NCI-H526 treated with DMSO at 0.1 percent for 48 hours (cell line): ENCODE measurements around the gene RAB38.

Experiments used
- DNase-seq: peaks from one replicate; lab custom pipeline; 2025; lab: John Stamatoyannopoulos, UW

Gene RAB38

DNA sequence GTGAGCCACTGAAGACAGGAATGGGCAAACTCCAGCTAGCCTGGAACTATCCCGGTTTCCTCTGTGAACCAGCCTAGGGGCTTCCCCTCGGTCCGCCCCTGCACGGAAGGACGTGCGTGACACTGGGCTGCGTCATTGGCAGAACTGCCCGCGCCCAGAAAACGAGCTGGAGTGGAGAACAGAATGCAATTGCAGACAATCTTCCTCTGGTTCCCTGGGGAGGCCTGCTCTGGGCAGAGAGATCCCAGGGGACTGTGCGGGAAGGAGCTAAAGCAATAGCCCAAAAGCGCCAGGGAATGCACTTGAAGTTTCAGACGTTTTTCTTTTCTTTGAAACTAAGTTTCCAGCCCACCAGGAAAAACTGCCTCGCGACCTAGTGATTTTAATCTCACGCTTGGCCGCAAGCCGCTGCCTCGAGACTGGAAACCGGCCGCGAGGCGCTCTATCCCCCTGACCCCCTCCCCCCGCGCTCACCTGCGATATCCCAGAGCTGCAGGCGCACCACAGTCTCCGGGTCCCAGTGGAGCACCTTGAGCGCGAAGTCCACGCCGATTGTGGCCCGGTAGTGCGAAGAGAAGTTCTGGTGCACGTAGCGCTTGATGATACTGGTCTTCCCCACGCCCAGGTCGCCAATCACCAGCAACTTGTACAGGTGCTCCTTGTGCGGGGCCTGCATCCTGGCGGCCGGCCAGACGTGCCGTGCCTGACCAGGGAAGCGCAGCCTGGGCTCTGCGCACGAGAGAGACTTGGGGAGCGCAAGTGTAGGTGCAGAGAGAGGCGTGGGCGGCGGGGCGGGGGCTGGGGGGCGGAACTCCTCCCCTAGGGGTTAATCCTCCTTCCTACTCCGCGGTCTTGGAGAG is at the start of gene RAB38:
Gene RAB38, minus strand, starts transcription at position 735 of the 860 bp plus-strand sequence. Its CDS starts 59 bp downstream, at position 676.
- peak; percentile 83 for DNase-seq

DNA sequence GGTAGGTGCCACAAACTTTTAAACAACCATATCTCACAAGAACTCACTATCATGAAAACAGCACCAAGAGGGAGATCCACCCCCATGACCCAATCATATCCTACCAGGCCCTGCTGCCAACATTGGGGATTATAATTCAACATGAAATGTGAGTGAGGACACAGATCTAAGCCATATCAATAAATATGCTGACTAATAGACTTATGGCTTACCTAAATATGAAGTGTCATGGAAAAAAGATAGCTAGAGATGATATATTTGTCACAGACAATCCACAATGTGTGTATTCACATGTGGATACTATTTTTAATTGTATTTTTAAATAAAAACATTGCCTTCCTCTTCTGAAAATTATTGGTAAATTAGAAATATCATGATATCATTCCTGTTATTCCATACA is 38.2 kb upstream of the RAB38 start:
- DNase-seq = no peak

DNA sequence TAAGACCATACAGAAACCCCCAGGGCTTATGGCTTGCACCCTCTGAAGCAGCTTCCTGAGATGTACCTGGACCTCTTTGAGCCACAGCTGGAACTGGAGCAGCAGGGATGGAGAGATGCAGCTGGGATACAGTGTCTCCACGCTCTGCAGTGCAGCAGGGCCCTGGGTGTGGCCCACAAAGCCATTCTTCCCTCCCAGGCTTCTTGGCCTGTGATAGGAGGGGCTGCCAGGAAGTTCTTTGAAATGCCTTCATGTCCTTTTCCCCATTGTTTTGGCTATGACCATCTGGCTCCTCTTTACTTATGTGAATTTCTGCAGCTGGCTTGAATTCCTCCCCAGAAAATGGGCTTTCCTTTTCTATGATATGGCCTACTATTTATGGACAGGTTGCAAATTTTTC is 37.1 kb upstream of the RAB38 start:
- no peak for DNase-seq

DNA sequence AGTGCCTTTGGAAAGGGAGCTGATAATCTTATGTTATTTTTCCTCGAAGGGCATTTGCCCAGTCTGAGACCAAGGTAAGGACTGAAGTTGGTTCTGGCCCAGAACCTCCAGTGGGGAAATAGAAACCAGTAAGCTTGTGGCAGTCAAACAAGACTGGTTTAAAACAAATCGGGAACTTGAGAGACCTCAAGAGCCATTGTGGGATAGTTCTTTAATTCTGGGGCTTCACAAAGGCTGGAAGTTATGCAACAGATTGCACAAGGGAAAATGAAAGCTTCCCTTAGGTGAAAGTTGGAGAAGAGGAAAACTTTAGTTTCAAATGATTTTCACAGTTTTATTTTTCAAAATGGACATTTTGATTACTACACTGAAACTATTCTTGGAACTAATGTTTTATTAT is 33.5 kb upstream of the RAB38 start:
- DNase-seq = no peak

DNA sequence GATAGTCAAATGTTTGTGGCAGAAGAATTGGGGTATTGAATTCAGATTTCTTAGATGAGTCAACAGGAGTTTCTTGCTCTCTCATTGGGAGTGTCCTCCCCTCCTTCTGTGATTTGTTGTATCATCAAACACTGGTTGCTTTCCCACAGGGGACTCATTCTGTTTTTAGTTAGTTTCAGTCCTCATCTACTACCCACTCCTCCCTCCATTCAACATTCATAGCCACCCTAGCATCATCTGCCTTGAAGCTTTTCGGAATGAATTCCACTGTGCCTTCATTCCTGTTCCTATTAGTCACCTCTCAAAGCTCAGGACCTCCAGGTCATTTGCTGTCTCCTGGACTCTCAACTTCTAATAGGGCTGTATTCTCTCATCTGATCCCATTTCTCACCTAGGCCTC is 31.5 kb upstream of the RAB38 start:
- no peak for DNase-seq

DNA sequence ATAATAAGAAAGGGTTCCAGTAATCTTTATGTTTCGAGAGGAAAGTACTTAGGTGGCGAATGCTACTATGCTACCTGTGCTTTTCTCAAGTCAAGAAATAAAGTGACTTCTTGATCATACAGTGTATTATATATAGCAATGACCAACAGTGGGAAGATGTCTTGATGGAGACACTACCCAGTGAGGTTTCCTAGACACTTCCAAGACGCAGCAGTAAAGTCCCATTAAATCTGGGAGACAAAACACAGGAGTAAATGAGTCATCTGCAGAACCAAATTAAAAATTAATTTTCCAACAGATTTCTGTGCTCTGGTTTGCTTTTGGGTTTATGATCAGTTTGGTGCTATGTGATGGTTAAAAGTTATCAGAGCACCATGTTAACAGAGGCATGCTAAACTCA is 29.1 kb upstream of the RAB38 start:
- DNase-seq = no peak

DNA sequence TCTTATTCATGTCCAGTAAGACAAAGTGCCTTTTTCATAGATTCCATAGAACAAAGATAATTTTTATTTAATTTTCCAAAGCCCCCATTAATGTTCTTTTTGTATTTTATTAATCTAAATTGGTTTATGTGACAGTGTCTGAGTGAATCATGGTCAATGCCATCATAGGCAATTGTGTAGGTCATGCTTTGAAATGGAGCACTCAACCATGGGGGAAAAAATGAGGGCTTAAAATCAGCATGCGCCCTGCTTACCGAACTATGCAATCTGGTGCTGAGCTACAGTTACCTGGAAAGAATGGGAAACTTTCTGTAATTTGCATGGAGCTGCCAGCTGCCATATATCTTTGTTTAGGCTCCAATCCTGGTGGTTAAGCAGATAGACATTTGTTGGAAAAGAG is 28.4 kb upstream of the RAB38 start:
- DNase-seq = no peak

DNA sequence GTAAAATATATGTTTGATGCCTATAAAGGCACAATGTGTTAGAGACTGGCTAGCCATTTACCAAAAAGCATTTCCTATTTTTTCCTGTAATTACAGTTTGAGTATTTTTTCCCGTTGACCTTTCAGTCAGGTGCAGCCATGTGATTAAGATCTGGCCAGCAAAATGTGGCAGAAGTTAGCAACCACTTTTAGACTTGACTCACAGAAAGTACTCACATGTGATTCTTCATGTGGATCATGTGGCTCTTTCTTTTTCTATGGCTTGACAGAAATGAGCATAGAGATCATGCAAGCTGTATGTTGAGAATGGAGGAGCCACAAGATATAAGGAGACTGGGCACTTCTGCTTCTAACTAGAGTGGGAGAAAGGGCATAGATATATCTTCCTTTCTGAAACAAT is 27.3 kb upstream of the RAB38 start:
- DNase-seq = no peak

DNA sequence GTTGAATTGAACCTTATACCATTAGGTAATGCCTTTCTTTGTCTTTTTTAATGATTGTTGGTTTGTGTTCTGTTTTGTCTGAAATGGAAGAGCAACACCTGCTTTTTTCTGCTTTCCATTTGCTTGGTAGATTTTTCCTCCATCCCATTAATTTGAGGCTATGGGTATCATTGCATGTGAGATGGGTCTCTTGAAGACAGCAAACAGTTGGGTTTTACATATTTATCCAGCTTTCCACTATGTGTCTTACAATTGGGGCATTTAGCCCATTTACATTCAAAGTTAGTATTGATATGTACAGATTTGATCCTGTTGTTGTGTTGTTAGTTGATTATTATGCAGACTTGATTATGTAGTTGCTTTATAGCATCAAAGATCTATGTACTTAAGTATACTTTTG is 21.1 kb upstream of the RAB38 start:
- DNase-seq = no peak

DNA sequence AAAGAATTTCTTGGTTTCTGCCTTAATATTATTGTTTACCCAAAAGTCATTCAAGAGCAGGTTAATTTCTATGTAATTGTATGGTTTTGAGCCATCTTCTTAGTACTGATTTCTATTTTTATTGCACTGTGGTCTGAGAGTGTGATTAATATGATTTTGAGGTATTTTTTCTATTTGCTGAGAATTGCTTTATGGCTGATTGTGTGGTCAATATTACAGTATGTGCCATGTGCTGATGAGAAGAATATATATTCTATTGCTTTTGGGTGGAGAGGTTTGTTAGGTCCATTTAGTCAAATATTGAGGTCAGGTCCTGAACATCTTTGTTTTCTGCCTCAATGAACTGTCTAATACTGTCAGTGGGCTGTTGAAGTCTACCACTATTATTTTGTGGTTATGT is 20.7 kb upstream of the RAB38 start:
- no peak for DNase-seq

DNA sequence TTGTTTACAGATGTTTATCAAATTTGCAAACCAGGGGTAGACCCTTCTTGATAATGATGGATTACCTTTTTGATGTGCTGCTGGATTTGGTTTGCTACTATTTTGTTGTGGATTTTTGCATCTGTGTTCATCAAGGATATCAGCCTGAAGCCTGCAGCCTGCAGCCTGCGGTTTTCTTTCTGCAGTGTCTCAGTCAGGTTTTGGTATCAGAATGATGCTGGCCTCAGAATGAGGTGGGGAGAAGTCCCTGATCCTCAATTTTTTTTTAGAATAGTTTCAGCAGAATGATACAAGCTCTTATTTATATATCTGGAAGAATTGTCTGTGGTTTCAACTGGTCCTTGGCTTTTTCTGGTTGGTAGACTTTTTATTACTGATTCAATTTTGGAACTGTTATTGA is 19.7 kb upstream of the RAB38 start:
- no peak for DNase-seq

DNA sequence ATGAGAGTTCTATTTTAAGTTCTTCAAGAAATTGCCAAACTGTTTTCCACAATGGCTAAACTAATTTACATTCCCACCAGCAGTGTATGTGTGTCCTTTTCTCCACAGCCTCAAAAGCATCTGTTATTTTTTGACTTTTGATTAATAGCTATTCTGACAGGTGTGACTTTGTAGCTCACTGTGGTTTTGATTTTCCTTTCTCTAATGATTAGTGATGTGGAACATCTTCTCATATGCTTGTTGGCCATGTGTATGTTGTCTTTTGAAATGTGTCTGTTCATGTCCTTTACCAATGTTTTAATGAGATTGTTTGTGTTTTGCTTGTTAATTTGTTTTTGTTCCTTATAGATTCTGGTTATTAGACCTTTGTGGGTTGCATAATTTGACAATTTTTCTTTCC is 18.0 kb upstream of the RAB38 start:
- no peak for DNase-seq

DNA sequence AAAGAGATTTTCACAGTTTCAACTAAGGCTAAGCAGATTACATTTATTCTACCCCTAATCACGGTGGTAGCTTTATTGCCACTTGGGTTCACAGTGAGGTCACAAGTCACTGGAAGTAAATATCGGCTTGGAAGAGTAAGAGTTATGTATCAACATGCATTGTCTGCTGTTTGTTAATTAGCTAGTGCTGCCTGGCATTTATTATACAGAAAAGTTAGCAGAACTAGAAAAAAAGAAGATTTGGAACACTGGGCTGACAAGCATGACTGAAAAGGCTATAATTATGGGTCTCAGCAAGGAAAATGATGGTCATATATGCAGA is 13.7 kb upstream of the RAB38 start:
- DNase-seq = no peak

DNA sequence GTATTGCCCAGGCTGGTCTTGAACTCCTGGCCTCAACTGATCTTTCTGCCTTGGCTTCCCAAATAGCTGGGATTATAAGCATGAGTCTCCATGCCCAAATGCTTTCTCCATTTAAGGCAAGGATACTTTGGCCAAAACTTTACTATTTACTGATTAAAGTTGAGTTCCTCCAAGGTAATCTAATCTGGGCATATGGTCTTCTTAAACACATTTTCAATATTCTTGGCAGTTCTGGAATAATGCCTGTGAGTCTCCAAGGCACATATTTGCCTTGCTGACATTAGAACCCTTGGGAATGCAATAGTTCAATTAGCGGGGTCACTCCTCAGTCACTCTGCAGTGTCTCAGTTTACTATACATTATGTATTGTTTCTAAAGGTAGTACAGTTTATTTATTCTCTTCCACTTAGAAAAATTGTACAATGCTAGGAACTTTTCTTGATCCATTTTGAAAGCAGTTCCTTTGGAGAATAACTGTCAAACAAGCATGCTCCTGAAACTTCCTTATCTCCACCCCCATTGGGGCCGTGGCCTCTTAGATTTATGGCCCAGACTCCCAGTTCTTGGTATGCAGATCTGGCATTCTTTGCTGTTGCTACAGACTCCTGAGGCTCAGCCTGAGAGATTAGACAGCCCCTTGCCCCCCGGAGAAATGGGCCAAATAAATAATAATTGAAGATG is 13.1 kb upstream of the RAB38 start:
- DNase-seq = no peak

DNA sequence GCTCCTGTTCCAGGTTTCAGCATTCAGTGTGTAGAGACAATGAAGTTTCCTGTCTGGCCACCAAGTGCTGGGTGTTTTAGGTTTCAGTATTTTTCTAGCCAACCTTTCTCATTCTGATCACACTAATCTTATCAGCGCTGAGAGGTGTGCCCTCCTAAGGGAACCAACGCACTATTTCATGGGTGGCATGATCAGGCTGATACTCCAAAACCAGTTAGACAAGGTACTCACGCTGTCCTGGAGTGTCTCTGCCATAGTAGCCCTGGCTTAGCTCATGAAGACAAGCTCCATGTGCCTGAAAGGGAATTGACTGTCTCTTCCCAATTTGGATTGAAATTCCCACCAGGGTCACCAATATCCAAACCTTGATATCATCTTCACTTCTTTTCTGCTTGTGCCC is 8.0 kb upstream of the RAB38 start:
- no peak for DNase-seq

DNA sequence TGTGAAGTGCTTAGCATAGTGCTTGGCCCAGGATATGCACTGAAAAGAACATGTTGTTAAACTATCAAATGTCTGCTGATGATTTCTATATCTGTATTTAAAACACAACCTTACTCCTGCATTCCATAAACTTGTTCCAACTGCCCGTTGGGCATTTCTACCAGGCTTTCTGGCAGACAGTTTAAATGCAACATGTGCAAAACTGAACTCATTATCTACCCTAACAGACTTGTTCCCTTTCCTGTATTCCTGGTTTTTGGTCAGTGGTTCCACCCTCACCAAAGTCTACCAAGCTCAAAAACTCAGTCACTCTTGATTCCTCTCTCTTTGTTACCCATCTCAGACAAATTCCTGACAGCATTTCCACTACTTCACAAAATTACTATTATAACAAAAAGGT is 6.5 kb upstream of the RAB38 start:
- DNase-seq = no peak

DNA sequence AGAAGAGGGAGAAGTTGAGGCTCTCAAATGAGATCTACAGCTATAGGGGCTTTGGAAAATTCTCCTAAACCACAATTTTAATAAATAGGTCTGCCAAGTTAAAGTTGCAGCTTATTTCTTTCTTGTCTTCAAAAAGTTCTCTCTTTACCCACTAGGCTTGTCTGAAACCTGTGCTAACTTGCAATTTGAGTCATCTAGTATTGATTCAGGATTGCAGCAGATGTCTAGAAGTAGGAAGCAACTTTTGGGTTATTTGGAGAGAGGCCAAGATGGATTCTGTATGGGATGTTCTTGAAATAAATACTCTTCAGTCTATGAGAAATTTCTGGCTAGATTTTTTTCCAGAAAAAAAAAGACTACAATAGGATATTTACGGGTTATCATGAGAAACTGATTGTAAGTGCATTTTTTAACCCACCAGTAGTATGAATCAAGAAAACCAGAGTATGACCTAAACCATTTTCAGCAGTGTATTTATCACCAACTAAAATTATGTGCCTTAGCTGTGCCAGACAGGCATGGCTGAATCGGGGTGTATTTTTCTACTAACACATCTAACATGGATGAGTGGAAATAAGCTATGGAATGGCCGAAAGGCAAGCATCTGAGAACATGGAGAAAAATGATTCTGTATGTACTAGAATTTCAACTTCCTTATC is 4.9 kb upstream of the RAB38 start:
- DNase-seq = no peak

DNA sequence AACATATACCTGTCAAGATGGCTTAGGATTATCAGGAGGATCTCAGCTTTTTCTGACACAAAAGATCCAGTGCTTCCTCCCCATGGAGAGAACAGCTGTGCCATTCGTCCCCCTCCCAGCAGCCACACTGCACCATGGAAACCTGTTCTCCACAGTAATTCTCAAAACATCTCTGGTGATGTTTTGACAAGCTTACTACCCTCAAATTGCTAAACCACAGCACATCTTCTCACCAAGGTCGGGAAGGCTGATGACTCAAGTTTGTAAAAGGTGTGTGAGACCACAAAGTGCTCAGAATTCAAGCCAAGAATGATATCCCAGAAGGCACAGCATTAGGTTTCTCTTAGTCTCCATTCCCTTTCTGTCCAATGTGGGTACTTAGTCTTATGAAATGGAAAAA is 3.9 kb upstream of the RAB38 start:
- no peak for DNase-seq

DNA sequence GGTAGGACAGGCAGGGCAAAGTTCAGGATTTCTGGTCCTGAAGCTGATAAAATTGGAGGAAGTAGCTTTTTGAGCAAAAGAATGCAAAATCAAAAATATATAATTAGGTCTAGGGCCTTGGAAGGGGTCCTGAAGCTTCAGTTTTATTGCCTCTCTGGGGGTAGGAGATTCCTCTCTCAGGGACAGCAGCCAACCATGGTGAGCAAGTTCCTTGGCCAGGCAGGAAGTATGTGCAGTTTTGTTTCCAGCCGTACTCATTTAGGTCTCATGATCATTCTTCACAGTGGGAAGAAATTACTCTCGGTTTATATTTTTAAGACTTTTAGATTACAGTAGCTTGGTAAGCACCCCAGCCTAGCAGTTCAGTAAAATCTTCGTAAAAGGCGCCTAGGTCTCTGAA is 2.9 kb upstream of the RAB38 start:
- DNase-seq = no peak

DNA sequence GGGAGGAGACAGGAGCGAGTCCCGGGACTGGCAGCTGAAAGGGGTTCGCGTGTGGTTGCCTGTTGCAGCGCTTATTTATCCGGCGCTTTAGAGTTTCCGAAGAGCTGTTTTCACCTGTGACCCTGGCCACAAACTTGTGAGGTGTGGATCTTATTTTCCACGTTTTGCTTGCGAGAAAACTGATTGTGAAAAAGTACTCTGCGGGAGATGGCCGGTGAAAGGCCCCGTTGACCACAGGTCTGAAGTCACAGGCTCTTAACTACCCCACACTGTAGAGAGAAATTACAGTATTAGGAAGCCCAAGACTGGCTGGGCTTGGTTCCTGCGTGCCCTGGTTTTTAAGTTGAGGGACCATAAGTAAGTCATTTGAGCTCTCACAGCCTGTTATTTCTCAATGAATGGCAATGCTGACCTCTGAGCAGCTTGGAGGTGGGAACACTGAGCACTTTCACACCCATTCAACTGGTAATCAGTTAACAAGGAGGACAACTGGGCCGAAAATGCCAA is 379 bp upstream of the RAB38 start:
- peak; percentile 78 for DNase-seq

DNA sequence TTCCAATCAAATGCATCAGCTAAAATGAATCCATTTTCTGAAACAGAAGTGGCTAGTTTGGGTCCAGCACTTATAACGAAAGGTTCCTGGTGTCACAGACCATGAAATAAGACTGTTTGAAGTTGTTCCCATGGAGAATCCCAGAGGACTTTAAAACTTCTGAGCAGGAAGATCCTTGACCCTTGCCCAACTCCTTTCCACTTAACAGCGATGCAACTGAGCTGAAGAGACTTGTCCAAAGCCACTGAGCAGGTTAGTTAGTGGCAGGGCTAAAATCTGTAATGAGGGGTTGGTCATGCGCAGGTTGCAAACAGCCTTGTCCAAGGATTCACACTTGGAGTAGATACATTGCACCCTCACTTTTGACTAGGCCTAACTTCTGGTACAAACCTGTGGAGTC is 1.3 kb downstream of the RAB38 start:
- DNase-seq = no peak

DNA sequence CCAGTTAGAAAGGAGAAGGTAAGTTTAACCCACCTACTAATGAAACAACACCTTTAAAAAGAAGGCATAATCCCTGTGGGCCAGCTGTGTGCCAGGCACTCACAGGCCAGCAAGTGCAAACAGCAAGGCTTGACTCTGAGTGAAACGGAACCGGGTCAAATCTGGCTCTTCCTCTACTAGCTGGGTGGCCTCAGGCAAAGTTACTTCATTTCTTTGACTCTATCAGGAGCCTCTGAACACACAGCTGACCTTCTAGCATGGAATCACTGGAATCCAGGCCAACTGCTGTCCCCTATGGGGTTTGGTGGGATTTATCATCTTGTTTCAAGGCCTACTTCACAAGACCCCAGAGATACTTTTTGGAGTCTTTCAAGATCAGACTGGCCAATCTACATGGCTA is 3.3 kb downstream of the RAB38 start:
- no peak for DNase-seq

DNA sequence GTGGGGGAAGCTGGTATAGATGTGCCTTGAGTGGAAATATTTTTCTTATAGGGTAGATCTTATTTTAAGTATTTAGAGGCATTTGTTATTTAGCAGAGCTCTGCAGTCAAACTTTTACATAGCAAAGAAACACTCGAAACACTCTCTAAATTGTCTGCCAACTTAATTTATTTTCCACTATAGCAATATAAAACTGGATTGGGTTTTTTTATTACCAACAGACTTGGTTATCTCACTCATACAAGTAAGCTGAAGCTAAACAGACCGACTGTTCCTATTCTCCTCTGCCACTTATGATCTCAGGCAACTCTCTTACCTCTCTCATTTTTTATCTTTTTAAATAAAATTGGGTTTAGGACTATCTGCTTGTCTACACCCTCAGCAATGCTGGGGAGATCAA is 4.6 kb downstream of the RAB38 start:
- DNase-seq = no peak
